CMK (cell line): ENCODE results near the gene TRERF1.
"Not testable (repeated sequence)": the region's sequence is repeated elsewhere in the genome, so short reads cannot be mapped to it uniquely, and the experiment has no call there.

Experiments
- DNase-seq: peaks from one replicate; pipeline ENCODE4 v3.0.0-alpha.2; 2010; ENCODE audit warnings: low read depth

TRERF1 gene

GRCh38 chr6:42336431-42336830 lies 115.3 kb downstream of the TRERF1 start:
- DNase-seq = no peak

DNA sequence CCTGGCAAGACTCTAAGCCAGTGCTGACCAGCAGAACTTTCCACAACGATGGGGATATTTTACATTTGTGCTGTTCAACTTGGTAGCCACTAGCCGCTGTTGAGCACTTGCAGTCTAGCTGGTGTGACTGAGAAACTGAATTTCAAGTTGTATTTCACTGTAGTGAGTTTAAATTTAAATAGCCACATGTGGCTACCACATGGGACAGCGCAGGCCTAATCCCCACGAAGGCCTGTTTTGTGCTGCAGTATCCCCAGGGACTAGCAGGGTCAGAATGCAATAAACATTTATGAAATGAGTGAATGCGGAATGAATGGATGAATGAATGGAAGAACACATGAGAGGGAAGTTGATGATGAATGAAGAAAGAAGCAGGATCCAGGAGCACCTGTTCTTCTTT lies 115.8 kb downstream of the TRERF1 start:
- no peak for DNase-seq

GRCh38 chr6:42334870-42335269 lies 116.9 kb downstream of the TRERF1 start:
- DNase-seq = no peak

DNA sequence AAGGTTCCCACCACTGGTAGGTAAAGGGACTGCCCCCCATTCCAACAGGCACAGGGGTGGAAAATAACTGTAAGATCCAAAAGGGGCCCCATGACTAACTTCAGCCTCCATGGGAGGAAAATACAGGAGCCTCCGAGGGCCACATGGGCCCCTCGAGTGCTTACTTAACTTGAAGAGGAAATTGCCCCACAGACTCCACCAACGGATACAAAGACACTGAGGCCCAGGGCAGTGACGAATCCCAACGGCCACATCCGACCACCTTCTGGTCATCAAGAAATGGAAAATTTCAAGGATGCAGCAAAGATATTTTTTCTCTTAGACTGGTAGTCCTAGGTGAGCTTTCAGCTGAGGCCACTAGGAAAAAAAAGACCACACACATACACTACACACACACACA lies 118.1 kb downstream of the TRERF1 start:
- DNase-seq = no peak

DNA sequence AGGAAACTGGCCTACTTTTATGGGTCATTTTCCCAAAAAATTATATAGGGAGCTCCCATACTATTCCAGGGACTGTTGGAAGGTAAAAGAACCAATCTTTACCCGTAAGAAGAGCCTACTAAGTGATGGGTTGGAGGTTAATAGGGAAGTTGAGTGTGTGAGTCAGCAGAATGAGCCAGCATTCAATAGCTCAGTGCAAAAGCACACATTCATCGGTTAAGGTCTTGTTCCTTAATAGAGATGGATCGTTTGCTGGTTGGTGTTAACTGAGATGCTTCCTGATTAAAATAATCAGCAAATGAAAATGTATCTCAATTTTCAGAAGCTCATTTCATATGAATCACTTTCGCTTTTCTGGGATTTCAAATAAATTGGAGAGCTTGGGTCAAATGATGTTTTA lies 118.8 kb downstream of the TRERF1 start:
- DNase-seq = no peak

GRCh38 chr6:42331019-42331418 lies 120.7 kb downstream of the TRERF1 start:
- no peak for DNase-seq

DNA sequence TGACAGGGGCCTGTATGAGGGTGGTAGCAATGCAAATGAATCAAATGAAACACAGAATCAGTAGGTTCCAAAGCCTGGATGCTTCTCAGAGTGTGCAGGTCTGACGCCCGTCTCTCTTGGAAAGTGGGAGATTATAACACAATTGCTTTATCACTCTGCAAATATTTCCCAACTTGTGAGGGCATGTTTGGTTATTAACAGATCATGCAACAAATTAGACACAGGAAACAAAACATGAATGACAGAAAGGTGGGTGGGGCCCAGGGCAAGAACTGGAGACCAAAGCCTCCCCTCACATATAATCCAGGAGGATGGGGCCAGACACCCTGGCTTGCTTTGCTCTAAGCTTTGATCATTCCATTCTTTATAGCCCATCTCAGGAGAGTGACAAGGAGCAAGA lies 125.5 kb downstream of the TRERF1 start:
- no peak for DNase-seq

- DNase-seq = not testable (repeated sequence)
Measured at GRCh38 chr6:42324656-42325324, 126.9 kb downstream of the TRERF1 start.

GRCh38 chr6:42322676-42323075 lies 129.1 kb downstream of the TRERF1 start:
- DNase-seq = no peak

DNA sequence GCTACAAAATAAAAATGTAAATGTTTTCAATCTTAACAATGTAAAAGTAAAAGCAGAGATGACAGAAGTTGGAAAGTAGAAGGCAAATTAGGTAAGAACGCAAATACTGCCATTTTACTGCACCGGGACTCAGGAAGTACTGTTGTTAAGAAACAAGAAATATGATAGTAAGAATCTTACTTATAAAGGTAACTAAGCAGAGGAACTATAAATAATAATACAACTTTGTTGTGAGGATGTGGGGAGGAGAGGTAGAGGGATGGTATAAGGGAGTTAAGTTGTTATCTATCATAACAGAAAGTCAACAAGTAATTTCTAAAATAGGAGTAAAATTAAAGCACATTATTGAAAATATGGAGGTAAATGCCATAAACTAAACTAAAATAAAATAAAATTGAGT lies 129.8 kb downstream of the TRERF1 start:
- no peak for DNase-seq

- no peak for DNase-seq
Measured at GRCh38 chr6:42320762-42321161, 131.0 kb downstream of the TRERF1 start.

DNA sequence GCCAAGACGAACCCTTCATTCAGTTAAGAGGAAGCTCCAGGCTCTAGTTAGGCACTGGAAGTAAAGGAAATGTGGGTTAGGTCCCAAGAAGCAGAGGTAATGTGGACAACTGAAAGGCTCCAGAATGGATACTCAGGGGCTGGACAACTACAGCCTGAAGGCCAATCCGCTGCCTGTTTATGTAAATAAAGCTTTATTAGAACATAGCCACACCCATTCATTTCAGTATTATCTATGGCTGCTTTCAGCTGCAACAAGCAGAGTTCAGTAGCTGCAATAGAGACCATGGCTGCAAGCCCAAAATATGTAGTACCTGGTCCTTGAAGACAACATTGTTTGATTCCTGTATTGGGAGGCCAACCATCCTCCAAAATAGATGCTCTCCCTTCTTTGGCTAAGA lies 133.2 kb downstream of the TRERF1 start:
- no peak for DNase-seq

DNA sequence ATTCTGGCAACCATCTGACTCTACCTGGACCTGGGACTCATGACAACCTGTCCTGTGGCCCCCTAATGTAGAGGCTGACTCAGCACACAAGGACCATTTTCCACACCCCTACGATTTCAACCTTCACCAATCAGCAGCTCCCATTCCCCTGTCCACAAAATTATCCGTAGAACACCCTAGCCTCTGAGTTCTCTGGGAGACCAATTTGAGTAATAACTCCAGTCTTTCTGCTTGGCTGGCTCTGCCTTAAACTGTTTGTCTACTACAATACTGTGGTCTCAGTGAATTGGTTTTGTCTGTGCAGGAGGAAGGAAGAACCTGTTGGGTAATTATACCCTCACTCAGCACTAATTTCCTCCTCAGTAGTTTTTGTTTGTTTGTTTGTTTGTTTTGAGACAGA lies 134.7 kb downstream of the TRERF1 start:
- DNase-seq = no peak

- no peak for DNase-seq
Measured at GRCh38 chr6:42315991-42316970, 135.4 kb downstream of the TRERF1 start.

DNA sequence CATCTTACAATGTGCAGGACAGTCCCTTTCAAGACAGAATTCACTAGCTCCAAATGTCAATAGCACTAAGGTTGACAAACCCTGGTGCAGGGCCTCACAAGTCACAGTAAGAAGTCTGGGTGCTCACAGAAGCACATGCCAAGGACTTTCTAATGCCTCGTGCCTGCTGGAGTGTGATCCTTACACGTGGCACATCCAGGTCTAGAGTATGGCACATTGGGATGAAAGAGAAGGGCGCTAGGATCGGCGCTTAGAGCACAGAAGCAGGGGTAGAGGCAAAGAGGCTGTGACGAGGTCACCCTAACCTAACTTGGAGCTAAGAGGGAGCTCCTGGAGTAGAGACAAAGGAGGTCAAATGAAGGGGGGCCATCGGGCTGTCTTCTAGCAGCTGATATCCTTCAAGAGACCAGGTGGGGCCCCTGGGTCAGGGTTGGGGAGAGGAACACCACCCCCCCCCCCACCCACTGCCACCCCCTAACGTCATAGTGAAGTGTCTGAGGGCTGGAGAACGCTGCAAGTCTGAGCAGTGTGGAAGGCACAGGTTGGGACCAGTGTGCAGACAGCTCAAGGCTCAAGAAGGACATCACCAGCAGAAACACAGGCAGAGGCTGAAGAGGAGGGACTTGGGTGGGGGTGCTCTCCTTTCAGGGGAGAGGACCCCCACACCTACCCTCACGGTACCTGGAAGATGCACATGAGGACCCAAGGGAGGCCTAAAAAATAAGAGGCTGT lies 136.3 kb downstream of the TRERF1 start:
- no peak for DNase-seq

- no peak for DNase-seq
Measured at GRCh38 chr6:42314571-42315258, 137.0 kb downstream of the TRERF1 start.

DNA sequence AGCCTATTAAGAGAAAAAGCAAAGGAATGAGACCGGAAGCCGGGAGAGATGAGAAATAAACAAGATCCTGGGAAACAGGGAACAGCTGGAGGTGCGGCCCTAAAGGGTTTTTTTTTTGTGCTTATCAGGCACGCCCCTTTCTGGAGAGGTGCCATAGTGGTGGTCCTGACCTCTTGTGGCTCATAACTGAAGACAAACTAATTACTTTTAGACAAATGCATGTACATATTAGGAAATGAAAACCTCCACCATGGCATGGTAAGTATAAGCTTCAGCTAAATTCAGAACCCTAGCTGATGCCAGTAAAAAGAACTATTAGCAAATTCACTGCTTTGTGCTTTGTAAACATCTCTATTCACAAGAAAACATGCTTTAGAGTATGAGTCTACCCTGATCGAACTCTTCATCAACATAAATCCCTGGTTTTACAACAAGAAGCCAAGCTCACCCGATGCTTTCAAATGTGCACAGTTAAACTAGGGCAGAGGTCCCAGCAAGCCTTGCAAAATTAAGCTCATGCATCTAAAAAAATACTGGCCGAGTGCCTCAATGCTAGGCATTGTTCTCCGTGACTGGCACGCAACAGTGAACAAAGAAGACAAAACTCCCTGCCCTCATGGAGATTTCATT lies 137.7 kb downstream of the TRERF1 start:
- no peak for DNase-seq

DNA sequence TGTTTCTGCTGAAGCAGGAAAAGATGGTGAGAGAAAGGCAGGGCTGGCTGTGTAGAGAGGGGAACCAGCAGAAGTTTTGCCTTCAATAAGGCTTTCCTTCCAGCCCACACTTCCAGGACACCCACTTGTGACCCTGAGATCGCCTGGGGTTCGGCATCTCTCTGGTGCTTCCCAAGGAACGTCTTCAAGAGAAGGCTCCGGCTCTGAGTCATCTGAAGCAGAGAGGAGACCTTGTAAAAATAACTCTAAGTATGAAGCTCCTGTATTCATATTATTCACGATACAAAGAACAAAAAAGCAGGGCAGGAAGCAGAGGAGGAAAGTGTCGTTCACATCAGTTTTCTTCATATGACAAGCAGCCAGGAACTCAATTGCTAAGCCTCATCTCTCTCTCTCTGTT lies 138.7 kb downstream of the TRERF1 start:
- no peak for DNase-seq

DNA sequence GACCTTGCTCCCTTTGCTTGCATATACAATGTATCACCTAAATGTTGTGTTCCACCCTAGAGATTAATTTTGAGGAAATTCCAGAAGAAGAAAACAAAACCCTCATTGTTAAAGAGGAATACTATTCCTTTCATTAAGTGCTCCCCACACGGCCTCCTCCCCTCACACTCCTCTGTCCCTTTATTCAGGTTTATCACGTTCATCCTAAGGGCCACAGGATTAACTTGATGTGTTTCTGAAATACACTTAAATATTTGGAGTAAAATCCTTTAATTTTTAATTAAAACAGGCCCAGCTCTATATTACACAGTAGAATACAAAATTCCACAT lies 144.6 kb downstream of the TRERF1 start:
- no peak for DNase-seq

DNA sequence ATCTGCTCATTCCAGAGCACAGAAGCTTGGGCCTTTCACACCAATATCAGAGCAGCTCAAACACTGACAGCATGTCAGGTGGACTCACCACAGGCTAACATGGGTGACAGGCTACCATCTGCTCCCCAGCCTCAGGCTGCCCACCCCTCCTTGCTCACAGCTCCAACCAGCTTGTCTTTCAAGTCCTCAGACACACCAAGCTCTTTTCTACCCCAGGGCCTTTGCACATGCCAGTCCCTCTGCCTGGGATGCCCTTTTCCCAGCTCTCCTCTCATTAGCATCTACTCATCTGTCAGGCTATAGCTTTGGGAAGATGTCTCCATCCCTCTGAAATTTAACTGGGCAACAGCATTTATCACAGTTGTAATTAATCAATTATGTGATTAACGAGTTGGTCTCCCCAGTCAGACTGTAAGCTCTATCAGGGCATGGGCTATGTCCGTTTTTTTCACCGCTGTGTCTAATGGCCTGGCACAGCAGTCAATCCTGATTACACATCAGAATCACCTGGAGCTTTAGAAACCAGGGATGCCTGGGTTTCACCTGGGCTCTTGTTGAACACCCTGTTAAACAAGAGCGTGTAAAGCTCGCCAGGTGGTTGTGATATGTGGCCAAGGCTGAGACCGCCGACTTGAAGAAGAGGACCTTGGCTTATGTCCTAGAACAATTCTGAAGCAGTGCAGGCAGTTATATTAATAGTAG lies 145.1 kb downstream of the TRERF1 start:
- no peak for DNase-seq

- no peak for DNase-seq
Measured at GRCh38 chr6:42304053-42304712, 147.5 kb downstream of the TRERF1 start.
